OCI-LY7 (cell line): ENCODE measurements around the gene TUBA1A. TPM values are rescaled to one million over a fixed set of nuclear protein-coding genes. Genes with fewer than 3 reads are reported as not detected.

ENCODE experiments used
- small RNA-seq: library from RNA; depleted of rRNA; stranded (forward); fragments of <200 nt; gene quantifications from one replicate; pipeline ENCODE3, GENCODE V24; 2014
- total RNA-seq, 2 experiments: library from RNA; depleted of rRNA in 1 of 2; stranded (reverse); fragments of >200 nt in 1 of 2; shearing (Covaris generic) in 1 of 2; gene quantifications; 2 replicates each; pipeline ENCODE4 v1.2.3, GENCODE V29; 2014 to 2022

The TUBA1A gene
- total RNA-seq, 2 experiments from 2014 or later: 136 to 214 TPM

Small RNA genes lying within 50 kb of the gene (small RNA-seq; reads per million reads assigned to genes)
- not detected for gene RF00017

Other genes starting within 250 kb of the TUBA1A start
- 41.2 and 42.9 TPM in 2 replicates for gene ARF3, start 231.6 kb downstream of the TUBA1A start, total RNA-seq (2014; rRNA removed; shearing (Covaris generic))
- 106 and 133 TPM in 2 replicates for gene ARF3, start 231.6 kb downstream of the TUBA1A start, total RNA-seq (2022)
- gene WNT10B, start 217.3 kb downstream of the TUBA1A start, total RNA-seq (2014; rRNA removed; shearing (Covaris generic)): not detected in 2 replicates
- gene WNT10B, start 217.3 kb downstream of the TUBA1A start, total RNA-seq (2022): not detected in 2 replicates
- gene WNT1, start 210.8 kb downstream of the TUBA1A start, total RNA-seq (2014; rRNA removed; shearing (Covaris generic)): not detected in 2 replicates
- not detected in 2 replicates for gene WNT1, start 210.8 kb downstream of the TUBA1A start, total RNA-seq (2022)
- gene DDN, start 189.7 kb downstream of the TUBA1A start, total RNA-seq (2014; rRNA removed; shearing (Covaris generic)): 0.13 and 0.23 TPM in 2 replicates
- gene DDN, start 189.7 kb downstream of the TUBA1A start, total RNA-seq (2022): 0.18 TPM in 1 of 2 replicates, not detected in the other
- 22.8 and 23.6 TPM in 2 replicates for gene PRKAG1, start 170.3 kb downstream of the TUBA1A start, total RNA-seq (2014; rRNA removed; shearing (Covaris generic))
- gene PRKAG1, start 170.3 kb downstream of the TUBA1A start, total RNA-seq (2022): 41.5 and 45.9 TPM in 2 replicates
- 41.8 and 43.2 TPM in 2 replicates for gene KMT2D, start 128.3 kb downstream of the TUBA1A start, total RNA-seq (2014; rRNA removed; shearing (Covaris generic))
- gene KMT2D, start 128.3 kb downstream of the TUBA1A start, total RNA-seq (2022): 122 and 129 TPM in 2 replicates
- 3.0 and 3.7 TPM in 2 replicates for gene RHEBL1, start 119.1 kb downstream of the TUBA1A start, total RNA-seq (2014; rRNA removed; shearing (Covaris generic))
- 3.1 and 3.4 TPM in 2 replicates for gene RHEBL1, start 119.1 kb downstream of the TUBA1A start, total RNA-seq (2022)
- 0.06 TPM in 1 of 2 replicates, not detected in the other for gene DHH, start 94.3 kb downstream of the TUBA1A start, total RNA-seq (2014; rRNA removed; shearing (Covaris generic))
- 0.17 and 0.31 TPM in 2 replicates for gene DHH, start 94.3 kb downstream of the TUBA1A start, total RNA-seq (2022)
- gene LMBR1L, start 78.2 kb downstream of the TUBA1A start, total RNA-seq (2014; rRNA removed; shearing (Covaris generic)): 26.8 and 37.2 TPM in 2 replicates
- 43.6 and 48.1 TPM in 2 replicates for gene LMBR1L, start 78.2 kb downstream of the TUBA1A start, total RNA-seq (2022)
- 3,393 and 3,539 TPM in 2 replicates for gene TUBA1B, start 57.7 kb downstream of the TUBA1A start, total RNA-seq (2014; rRNA removed; shearing (Covaris generic))
- 2,079 and 2,137 TPM in 2 replicates for gene TUBA1B, start 57.7 kb downstream of the TUBA1A start, total RNA-seq (2022)
- 256 and 291 TPM in 2 replicates for gene TUBA1C, start 76.0 kb upstream of the TUBA1A start, total RNA-seq (2014; rRNA removed; shearing (Covaris generic))
- gene TUBA1C, start 76.0 kb upstream of the TUBA1A start, total RNA-seq (2022): 254 and 276 TPM in 2 replicates
- not detected in 2 replicates for gene PRPH, start 106.1 kb upstream of the TUBA1A start, total RNA-seq (2014; rRNA removed; shearing (Covaris generic))
- gene PRPH, start 106.1 kb upstream of the TUBA1A start, total RNA-seq (2022): not detected in 2 replicates
- gene TROAP, start 134.2 kb upstream of the TUBA1A start, total RNA-seq (2014; rRNA removed; shearing (Covaris generic)): 116 and 150 TPM in 2 replicates
- gene TROAP, start 134.2 kb upstream of the TUBA1A start, total RNA-seq (2022): 141 and 176 TPM in 2 replicates
- 0.19 and 0.21 TPM in 2 replicates for gene C1QL4, start 148.1 kb upstream of the TUBA1A start, total RNA-seq (2014; rRNA removed; shearing (Covaris generic))
- 0.17 TPM in 1 of 2 replicates, not detected in the other for gene C1QL4, start 148.1 kb upstream of the TUBA1A start, total RNA-seq (2022)
- gene DNAJC22, start 157.8 kb upstream of the TUBA1A start, total RNA-seq (2014; rRNA removed; shearing (Covaris generic)): 0.16 TPM in 1 of 2 replicates, not detected in the other
- 0.76 and 1.1 TPM in 2 replicates for gene DNAJC22, start 157.8 kb upstream of the TUBA1A start, total RNA-seq (2022)
- 19.1 and 22.7 TPM in 2 replicates for gene SPATS2, start 178.4 kb upstream of the TUBA1A start, total RNA-seq (2014; rRNA removed; shearing (Covaris generic))
- gene SPATS2, start 178.4 kb upstream of the TUBA1A start, total RNA-seq (2022): 36.4 and 37.5 TPM in 2 replicates